DOHH2 (cell line): ENCODE results near the gene ZNF280B.

ENCODE experiments used
- CTCF ChIP-seq: fragments of 200-600 bp; sonication (generic); IDR thresholded peaks from one replicate; pipeline ENCODE4 v1.5.1; 2014; ENCODE audit warnings: antibody characterized with exemption, mild to moderate bottlenecking, low read depth, low read length; ENCODE audit not compliant: poor library complexity, severe bottlenecking
- EZH2phosphoT487 ChIP-seq: fragments of 200-600 bp; sonication (generic); IDR thresholded peaks from 2 replicates; pipeline ENCODE4 v1.6.1; 2017; ENCODE audit warnings: borderline replicate concordance, mild to moderate bottlenecking, antibody characterized with exemption, low read length, moderate library complexity, mixed read lengths

GRCh38 chr22:22458896-22459588 lies 49.5 kb downstream of the ZNF280B start:
- TF ChIP-seq CTCF, result no peak
- TF ChIP-seq EZH2phosphoT487, result no peak
